HG03521 (cell line): ENCODE results near the gene SDS.

Experiments used
- ATAC-seq: cut with Tn5 transposase; IDR thresholded peaks from one replicate; pipeline ENCODE4 v1.9.1; 2021; ENCODE audit warnings: mild to moderate bottlenecking, moderate library complexity; ENCODE audit not compliant: unreplicated experiment

The SDS gene

DNA sequence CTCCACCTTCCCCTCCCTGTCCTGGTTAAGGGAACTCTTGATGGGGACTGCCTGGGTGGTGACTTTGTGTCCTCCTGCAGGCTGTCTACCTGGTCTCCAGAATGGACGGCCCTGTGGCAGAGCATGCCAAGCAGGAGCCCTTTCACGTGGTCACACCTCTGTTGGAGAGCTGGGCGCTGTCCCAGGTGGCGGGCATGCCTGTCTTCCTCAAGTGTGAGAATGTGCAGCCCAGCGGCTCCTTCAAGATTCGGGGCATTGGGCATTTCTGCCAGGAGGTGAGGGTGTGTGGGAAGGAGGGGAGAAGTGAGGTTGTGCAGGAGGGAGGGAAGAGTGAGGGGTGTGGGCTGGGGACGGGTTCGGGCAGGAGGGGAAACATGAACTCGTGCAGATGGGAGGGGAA, 24.2 kb upstream of the SDS start:
- ATAC-seq = no peak

DNA sequence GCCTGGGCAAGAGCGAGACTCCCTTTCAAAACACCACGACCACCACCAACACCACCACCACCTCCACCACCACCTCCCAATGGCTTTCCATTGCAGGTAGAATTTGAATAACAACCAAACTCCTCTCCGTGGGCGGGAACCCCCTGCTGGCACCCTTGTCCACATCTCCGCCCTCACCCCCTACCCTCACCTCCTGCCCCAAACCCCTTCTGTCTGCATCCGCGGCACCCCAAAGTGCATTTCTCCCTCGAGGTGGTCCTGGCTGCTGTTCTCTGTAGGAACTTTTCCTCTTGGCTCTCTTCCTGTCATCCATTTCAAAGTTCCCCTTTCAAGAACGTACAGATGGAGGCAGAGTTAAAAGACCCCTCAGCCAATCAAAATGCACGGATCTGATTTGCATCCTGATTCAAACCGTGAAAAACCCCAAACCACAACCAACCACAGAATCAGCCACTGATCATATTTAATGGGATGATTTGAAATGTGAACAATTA, 22.3 kb upstream of the SDS start:
- no peak for ATAC-seq

- no peak for ATAC-seq
Observed at GRCh38 chr12:113424915-113425823, 21.5 kb upstream of the SDS start.

DNA sequence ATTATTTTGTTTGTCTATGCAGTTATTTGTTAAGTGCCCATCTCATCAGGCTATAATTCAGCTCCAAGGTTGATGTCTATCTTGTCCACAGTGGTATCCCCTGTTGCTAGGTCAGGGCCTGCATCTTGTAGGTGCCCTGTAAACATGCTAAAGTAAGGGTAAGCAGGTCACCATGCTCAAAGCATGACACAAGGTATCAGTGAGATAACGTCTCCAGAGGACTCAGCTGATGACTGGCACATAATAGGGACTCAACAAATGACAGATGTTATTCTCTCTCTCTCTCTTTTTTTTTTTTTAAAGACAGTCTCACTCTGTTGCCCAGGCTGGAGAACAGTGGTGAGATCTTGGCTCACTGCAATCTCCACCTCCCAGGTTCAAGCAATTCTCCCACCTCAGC, 20.8 kb upstream of the SDS start:
- ATAC-seq = no peak

DNA sequence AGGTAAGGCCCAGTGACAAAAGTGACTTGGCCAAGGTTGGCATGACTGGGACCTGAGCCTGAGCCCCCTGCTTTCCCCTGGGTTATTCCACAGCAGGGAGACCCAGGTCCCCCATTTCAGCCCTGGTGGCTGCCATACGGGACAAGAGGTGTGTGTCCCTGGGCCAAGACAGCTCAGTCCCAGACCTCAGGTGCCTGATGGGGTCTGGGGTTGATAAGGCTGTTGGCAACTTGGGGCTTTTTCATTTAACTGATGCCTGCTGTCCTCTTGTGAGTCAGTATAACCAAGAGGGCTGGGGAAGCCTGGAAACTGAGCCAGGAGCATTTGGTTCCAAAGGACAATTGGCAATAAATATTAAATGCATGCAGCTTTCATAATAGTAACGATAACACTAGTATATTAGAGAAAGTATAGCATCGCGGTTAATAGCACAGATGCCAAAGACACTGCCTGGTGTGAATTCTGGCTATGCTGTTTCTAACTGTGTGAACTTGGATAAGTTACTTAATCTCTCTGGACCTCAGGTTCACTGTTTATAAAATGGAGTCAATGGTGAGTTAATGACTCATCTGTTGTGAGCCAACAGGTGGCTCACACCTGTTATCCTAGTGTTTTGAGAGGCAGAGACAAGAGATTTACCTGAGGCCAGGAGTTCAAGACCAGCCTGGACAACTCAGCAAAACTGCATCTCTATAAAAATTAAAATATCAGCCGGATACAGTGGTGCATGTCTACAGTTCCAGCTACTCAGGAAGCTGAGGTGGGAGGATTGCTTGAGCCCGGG, 19.4 kb upstream of the SDS start:
- ATAC-seq = no peak

DNA sequence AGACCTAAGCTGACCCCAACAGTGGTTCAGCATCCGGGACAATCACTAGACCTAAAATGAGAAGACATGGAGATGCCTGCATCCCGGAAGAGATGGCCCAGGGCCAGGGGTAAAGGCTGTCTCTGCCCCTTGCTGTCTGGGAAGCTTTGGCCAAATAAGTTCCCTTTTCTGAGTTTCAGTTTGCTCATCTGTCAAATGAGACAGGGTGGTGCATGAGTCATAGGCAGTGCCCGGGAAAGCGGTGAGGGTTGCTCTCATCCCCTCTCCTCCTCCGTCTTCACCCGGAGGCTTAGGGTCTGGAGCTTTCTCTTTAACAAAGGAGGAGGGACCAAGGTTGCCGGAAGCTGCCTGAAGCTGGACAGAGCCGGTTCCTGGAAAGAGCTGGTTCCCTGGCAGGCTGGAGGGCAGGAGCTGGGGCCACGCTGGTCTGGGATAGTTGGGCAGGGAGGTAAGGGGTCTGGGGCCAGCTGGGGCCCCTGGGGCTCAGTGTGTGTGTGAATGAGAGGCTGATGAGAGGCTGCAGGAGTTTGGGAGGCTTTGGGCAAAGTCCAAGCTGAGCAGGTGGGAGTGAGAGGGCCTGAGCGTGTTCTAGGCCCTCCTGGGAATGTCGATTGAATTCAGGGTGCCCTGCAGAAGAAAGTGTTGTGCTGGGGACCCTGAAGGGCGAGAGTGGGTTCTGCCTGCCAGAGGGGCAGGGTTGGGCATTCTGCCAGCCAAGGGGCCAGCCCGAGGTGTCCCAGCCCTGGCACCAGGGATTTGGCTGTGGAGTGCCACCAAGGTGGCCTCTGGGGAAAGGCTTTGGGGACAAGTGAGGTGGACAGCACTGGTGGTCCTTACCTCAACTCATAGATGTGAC, 18.6 kb upstream of the SDS start, which contains the start of gene SDSL:
SDSL (plus strand) TSS at position 351 of the 856 bp plus-strand sequence. CDS start 5,603 bp downstream, outside the sequence.
- peak; percentile 68 for ATAC-seq

DNA sequence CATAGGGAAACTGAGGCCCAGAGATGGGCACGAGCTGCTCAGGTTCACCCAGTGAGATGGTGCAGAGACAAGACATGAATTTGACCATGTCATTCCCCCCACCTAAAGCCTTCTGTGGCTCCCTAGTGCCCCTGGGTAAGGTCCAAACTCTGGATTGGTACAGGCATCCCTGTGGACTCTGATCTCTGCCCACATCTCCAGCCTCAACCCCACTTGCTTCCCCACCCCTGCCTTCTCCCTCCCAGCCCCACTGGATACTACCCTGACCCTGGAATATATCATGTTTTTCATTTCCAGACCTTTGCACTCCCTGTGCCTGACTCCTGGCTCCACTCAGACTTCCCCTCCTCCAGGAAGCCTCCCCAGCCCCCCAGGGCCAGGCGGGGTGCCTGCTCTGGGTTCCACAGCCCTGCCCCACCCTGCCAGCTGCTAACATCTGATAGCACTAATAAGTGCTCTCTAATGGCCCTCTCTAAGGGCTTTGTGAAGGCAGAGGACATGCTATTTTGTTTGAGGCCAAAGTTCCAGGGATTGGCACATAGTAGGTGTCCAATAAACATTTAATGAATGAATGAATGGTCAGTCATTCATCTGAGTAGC, 17.4 kb upstream of the SDS start:
- ATAC-seq = no peak

- no peak for ATAC-seq
Observed at GRCh38 chr12:113418213-113418879, 14.7 kb upstream of the SDS start.

- ATAC-seq = no peak
Observed at GRCh38 chr12:113416091-113416754, 12.5 kb upstream of the SDS start.

DNA sequence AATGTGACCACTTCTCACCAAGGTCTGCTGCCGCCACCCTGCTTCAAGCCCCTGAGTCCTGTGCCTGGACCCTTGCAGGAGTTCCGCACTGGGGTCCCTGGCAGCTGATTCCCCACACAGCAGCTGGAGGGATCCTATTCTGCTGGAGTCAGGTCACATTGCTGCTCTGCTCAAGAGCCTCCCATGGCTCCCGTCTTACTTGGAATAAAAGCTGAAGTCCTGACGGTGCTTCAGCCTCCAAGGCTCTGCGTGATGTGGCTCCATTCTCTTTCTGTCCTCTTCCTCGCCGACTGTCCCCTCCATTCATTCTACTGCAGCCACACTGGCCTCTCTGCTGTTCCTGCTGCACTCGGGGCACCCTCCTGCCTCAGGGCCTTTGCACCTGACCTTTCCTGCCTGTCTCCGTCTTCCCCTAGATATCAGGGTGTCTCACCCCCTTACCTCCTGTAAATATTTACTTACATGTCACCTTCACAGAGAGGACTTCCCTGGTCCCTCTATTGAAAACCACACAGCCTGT, 10.9 kb upstream of the SDS start:
- ATAC-seq = no peak

DNA sequence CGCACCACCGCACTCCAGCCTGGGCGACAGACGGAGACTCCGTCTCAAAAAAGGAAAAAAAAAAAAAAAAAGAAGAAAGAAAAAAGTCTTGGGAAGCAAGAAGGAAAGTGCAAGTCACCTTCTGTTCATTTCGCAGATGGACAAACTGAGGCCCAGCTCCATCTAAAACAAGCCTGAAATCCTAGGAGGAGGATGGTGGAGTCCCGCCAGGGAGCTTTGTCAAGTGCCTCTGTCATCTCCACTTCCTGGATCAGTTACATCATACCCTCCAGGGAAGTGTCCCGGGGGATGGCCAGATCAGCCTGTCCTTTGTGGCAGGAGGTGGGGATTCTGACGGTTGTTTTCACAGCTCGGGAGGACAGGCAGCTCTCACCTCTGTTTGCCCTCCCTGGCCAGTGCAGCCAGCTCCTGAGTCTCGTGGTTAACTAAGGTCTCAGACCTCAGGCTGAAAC, 9.8 kb upstream of the SDS start:
- ATAC-seq = no peak

GRCh38 chr12:113409462-113410124, 5.9 kb upstream of the SDS start:
- ATAC-seq = no peak

GRCh38 chr12:113408756-113409298, 5.1 kb upstream of the SDS start:
- no peak for ATAC-seq

DNA sequence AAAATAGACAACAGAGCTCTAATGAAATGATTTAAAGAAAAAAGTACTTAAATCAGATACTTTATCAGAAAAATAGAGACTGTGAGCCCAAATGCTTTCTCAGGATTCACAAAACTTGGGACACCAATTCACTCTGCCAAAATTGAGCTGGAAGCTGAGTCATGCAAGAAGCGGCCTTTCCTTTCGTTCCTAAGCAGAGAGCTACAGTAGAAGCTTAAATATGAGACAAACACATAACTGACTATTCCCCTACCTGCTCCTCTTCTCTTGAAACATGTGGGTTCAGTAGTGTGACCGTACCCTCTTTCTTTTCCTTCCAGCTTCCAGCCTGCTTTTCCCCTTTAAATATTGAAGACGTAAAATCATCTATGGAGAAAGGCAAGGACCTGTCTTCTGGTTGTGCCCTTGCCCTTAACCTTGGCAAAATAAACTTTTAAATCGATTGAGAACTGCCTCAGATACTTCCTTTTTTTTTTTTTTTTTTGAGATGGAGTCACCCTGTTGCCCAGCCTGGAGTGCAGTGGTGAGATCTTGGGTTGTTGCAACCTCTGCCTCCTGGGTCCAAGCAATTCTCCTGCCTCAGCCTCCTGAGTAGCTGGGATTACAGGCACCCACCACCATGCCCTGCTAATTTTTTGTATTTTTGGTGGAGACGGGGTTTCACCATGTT, 4.4 kb upstream of the SDS start:
- no peak for ATAC-seq

GRCh38 chr12:113405694-113406093, 2.0 kb upstream of the SDS start:
- ATAC-seq = no peak

- no peak for ATAC-seq
Observed at GRCh38 chr12:113402586-113403260, 964 bp downstream of the SDS start.
